AG04449 (cell line): ENCODE data around the gene OXCT2.

ENCODE experiments used
- CTCF ChIA-PET: fragments of 350-600 bp; formaldehyde crosslinking; extraction: SDS; loops from one replicate; lab custom pipeline; 2021; ENCODE audit warnings: antibody characterized with exemption; lab: Yijun Ruan, JAX
- POLR2A ChIA-PET: fragments of 400-600, 350-600 bp; formaldehyde crosslinking; extraction: SDS; loops from one replicate; lab custom pipeline; 2020; ENCODE audit warnings: antibody characterized with exemption, inconsistent platforms; lab: Yijun Ruan, JAX
- DNase-seq: peaks from one replicate; pipeline ENCODE4 v3.0.0-alpha.2; 2010; ENCODE audit warnings: low read depth, low spot score
- H3K4me3 ChIP-seq: 2 replicates; pipeline ENCODE4 v1.5.1; 2011; ENCODE audit warnings: low read depth, mild to moderate bottlenecking, control low read depth, low read length
- TF ChIP-seq, protein P1 (sequence below): IDR thresholded peaks from one replicate; pipeline ENCODE4 v1.5.1; 2011; ENCODE audit warnings: mild to moderate bottlenecking, moderate library complexity, low read length, control low read depth, inconsistent platforms; ENCODE audit not compliant: insufficient read depth; ENCODE audit errors: missing control alignments

Gene OXCT2

DNA sequence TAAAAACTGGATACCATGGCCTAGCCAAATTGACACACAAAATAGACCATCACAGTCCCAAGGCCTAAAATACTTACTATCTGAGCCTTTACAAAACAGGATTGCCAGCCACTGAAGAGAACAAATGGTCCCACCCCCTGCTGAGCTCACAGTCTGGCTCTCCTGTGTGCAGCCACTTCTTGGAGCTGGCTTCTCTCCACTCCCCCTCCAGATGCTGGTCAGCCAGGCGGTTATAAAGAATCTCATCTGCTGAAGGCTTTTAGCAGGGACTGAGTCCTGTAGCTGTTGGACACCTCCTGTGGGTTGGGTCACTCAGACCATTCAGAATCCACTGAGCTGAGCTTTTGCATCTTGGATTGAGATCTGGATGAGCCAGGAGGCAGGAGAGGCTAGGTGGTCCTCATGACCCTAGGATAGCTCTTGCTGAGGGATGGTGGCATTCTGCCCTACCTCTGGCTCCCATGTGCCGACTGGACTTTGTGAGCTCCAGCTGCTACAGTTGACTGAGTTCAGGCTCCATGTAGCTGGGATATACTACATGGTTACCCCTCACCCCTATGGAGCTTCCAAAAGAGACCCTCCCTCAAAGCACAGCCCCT, 16.1 kb downstream of the OXCT2 start:
- ChIA-PET POLR2A (no interaction called here), CTCF (interaction anchor here (0.9 to 1.4 kb wide), 5 partner anchors 12 to 219 kb away, joined by 3 to 8 read pairs (median 4); no protein-coding TSS in a partner anchor)
- DNase-seq: no peak
- TF ChIP-seq, protein P1, sequence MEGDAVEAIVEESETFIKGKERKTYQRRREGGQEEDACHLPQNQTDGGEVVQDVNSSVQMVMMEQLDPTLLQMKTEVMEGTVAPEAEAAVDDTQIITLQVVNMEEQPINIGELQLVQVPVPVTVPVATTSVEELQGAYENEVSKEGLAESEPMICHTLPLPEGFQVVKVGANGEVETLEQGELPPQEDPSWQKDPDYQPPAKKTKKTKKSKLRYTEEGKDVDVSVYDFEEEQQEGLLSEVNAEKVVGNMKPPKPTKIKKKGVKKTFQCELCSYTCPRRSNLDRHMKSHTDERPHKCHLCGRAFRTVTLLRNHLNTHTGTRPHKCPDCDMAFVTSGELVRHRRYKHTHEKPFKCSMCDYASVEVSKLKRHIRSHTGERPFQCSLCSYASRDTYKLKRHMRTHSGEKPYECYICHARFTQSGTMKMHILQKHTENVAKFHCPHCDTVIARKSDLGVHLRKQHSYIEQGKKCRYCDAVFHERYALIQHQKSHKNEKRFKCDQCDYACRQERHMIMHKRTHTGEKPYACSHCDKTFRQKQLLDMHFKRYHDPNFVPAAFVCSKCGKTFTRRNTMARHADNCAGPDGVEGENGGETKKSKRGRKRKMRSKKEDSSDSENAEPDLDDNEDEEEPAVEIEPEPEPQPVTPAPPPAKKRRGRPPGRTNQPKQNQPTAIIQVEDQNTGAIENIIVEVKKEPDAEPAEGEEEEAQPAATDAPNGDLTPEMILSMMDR: no peak
- H3K4me3 ChIP-seq: no peak overlapping the region

- H3K4me3 ChIP-seq: no peak overlapping the region
- CTCF ChIA-PET: interaction anchor here (1.4 kb wide), 1 partner anchor 220 kb away, joined by 5 read pairs; no protein-coding TSS in a partner anchor
Measured at GRCh38 chr1:39754026-39754570, 17.1 kb downstream of the OXCT2 start.

DNA sequence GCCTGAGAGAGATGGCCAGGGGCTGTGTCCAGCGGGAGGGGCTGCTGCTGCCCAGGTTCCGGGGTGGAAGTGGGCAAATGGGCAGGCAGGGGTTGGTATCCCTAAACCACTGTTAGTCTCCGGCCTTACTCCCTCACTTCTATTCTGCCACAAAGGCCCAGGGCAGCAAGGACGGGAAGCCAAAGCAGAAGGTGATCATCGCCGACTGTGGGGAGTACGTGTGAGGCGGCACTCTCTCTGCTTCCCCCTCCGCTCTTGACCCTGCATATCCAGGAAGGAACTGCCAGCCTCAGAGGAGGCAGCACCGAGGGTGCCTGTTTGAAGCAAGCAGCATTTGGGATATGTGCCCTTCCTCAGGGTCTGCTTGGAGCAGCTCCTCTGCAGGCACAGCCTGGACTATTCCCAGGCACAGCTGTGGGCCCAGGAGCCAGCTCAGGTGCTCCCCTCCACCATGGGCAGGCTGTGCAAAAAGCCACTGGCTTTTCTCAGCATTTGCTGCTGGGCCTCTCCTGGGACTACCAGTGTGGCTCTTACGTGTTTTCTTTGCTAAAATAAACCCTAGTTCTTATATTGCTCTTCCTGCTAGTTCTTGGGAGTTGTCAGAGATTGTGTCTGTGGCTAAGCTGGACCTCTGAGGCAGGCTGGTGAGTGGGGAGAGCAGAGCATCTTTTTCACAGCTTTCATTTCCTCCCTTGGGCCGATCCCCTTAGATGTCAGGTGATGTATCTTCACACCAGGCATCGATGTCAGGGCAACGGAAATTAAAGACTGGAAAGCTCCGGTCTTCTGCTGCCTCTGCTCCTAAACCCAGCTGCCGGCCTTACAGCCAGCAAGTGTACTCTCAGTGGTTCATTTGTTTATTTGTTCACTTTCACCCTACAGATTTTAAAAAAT, 17.8 kb downstream of the OXCT2 start:
- DNase-seq: no peak
- CTCF ChIA-PET: no interaction called here
- TF ChIP-seq, protein P1: no peak
- H3K4me3 ChIP-seq: no peak overlapping the region
- POLR2A ChIA-PET: no interaction called here

More at GRCh38 chr1:39754026-39754570, 17.1 kb downstream of the OXCT2 start:
- no peak for DNase-seq
- POLR2A ChIA-PET: no interaction called here
- TF ChIP-seq, protein P1: no peak

DNA sequence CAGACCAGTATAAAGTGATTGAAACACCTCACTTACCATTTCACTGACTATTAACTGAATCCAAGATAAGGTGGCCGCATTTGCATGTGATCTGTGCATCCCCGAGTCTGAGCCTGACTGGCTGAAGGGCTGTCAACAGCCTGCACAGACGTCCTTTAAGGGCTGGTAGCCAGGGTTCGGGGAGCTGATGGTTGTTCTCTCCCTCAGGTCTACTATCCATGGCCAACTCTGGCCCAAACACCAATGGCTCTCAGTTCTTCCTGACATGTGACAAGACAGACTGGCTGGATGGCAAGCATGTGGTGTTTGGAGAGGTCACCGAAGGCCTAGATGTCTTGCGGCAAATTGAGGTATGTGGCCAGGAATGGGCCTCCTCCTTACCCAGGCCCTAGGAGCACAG, 18.4 kb downstream of the OXCT2 start:
- no peak overlapping the region for H3K4me3 ChIP-seq
- DNase-seq: no peak
- POLR2A ChIA-PET: no interaction called here
- CTCF ChIA-PET: no interaction called here
- TF ChIP-seq, protein P1: no peak

GRCh38 chr1:39751595-39751994, 19.6 kb downstream of the OXCT2 start:
- H3K4me3 ChIP-seq: no peak overlapping the region
- CTCF ChIA-PET: no interaction called here
- TF ChIP-seq, protein P1: no peak
- POLR2A ChIA-PET: no interaction called here
- no peak for DNase-seq
